Measurements from ENCODE around the gene THNSL1.

DNA sequence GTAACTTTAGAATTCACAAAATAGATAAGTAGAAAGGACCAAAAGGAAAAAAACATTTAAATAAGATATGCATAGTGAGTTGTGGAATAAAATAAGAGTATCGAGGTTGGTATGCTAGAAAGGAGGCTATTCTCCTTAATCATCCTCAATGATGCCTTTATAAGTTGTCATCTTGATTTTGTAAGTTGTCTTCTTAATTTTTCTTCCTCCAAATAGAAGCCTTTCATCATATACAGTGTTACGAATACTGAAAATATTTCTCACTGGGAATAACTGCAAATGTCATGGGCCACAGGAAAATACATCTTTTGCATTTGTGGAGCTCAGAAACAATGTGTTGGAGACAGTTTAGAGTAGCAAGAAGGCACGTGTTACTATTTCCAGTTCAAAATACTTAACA is 32.5 kb upstream of the THNSL1 start:
- TF ChIP-seq POLR2AphosphoS5 (IDR thresholded peaks at IDR 0.05; ENCODE audit: low read depth, low read length) (no peak), TAF1 (IDR thresholded peaks at IDR 0.05; ENCODE audit: borderline replicate concordance, low read depth, low read length) (no peak)

Data from GM12892 (cell line).